ENCODE results near the gene KCNK17.
"Not testable (repeated sequence)": the region's sequence is repeated elsewhere in the genome, so short reads cannot be mapped to it uniquely, and the experiment has no call there.

The KCNK17 gene

DNA sequence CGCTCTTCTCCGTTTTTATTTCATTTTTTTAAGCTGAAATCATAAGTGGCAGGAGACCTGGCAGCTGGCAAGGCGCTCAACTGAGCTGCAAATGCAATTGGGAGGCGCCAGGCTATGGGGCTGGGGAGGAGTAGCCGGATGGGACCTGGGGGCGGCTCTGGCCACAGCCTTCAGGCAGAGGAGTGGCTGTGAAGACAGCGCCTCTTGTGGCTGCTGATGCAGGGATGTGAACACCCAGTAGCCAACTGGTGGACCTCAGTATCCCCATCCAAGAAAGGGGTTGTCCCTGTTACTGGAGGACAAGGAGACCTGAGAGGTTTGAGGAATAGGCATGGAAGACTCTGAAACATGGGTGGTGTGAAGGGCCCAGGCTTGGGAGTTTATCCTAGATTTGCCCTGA lies 12.6 kb downstream of the KCNK17 start:
- no peak for FAIRE-seq

DNA sequence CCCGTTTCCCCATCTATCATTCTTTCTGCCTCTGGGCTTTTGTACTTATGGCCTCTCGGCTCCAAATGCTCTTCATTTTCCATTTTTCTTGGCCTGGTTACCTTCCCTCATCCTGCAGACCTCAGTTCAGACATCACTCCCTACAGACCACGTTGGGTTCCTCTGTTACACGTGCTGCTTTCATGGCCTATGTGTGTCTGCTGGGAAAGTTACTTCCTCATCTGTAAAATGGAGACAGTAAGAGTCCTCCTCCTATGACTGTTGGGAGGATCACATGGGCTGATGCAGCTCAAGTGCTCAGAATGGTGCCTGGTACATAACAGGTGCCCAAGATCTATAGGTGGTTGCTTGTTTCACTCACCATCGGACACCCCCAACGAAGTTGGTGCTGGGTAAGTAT lies 13.5 kb downstream of the KCNK17 start:
- no peak for FAIRE-seq

DNA sequence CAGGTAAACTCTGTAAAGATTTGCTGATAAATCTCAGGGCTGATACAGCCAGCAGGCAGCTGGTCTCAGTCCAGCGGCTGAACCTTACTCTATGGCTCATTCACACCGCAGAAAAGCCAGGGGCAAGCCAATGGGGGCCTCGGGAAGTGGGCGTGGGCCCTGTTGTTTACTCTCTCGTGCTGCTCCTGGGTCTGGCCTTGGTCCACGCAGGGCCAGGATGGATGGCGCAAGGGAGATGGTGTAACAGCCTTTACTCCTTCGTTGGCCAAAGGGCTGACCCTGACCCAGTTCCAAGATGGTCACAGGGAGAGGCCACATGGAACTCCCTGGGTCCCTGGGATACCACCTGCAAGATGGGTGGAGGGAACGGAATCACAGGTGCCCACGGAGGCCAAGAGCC lies 16.2 kb downstream of the KCNK17 start:
- FAIRE-seq = no peak

DNA sequence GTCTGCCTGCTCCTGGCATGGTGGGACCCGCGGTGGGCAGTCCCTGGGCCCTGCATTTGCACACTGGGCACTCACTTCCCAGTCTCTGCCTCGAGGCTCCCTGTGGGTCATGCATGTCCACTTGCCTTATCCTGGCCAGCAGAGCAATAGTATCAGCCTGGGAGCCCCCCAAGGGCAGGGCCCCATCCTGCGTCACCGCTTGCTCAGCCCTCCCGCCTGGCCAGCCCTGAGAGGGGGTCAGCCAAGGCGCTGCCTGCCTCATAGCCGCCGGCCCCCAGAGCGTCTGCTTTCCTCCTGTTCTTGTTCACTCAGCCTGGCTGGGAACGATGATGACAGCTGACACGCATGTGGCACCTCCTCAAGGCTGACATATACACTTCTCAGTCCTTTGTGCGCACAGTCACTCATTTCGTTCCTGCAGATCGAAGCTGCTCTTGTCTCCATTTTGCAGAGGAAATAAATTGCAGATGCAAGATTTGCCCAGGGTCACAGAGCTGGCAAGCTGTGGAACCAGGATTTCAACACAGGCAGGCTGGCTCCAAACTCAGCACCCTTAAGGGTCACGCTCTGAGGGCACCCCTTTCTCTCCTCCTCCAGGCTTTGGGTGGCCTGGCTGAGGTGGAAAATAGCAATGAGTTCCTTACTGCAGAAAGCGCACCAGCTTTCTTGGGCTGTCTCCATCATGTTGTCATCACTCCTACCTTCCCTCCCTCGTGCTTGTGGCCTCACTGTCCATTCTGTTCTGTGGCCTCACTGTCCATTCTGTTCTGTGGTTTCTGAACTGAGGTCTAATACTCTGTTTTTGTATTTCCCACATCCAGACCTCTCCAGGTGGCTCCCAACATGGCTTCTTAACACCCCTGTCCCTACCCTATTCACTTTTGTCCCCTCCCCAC lies 17.2 kb downstream of the KCNK17 start:
- no peak for FAIRE-seq

DNA sequence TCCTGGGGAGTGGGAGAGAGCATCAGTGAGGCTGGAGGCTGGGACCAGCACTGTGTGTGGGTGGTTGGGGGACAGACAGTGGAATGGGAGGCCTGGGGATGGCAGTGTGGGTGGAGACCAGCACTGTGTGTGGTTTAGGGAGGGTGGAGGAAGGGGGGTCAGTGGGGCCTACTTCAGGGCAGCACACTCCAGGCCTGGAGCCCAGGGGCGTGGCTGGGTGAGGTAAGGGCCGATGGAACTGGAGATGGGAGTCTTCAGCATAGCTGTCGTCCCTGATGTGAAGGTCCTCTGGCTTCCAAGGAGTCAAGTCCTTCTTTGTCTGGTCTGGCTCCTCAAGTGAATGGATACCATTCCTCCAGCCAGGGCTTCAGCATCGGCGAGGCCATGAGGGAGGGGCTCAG lies 18.6 kb downstream of the KCNK17 start:
- FAIRE-seq = no peak

DNA sequence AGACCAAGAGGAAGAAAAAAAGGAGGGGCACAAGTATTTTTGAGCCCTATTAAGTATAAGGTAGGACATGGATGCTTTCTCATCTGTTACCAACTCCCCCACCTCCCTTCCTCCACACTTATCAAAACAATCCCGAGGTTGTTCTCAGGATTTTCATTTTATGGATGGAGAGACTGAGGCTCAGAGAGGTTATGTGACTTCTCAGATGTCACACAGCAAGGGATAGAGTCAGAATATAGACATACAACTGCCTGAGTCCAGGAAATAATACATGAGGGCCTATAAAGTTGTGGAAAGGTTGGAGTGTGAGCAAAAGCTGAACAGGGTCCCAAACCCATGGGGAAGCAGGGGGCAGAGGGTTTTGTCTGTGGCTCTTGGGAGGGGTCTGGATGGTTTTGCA lies 19.3 kb downstream of the KCNK17 start:
- FAIRE-seq = no peak

DNA sequence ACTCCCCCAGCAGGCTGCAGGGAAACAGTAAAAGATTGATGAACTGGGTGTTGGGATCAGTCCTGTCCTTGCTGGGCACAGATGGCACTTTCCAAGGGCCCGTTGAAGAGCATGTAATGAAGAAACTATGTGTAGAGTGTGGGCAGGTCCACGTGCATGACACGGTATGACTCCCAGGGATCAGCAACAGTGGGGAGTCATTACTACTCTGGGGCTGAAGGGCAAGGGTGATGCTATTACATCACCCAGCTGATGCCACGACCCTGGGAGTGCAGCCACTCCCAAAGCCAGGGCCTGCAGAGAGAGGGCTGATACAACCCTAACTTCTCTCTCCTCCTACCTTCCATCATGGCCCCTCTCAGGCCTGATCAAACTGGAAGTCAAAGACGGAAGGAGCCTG lies 20.1 kb downstream of the KCNK17 start:
- FAIRE-seq = no peak

DNA sequence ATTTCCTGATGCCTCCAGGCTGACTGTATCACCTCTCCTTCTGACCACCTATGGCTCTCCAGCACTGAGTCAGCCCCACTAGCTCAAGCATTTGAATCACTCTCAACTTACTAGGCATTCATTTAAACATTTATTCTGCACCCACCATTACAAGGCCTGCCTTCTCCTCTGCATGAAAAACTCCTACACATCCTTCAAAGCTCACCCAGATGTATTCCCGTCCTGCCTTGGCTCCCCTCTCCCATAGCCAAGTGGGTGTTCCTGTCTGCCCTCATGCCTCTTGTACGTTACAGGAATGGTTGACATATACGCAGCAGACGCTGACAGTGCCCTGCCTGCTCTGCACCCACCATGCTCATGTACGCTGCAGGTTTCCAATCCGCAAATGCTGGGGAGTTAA lies 21.6 kb downstream of the KCNK17 start:
- no peak for FAIRE-seq

DNA sequence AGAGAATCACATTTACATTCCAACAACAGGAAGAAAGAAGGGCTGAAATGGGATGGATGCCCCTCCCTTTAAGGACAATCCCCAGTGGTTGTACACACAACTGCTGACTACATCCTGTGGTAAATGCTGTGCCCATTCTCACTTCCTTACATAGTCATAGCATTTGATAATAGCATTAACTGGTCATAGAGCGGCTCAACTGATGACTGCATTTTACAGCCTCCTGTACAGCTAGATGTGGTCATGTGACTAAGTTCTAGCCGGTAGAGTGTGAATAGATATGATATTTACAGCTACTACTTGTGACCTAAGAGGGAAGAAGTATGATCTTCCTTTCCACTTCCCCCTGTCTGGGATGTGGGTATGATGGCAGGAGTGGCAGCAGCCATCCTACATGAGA lies 24.7 kb downstream of the KCNK17 start:
- FAIRE-seq = no peak

DNA sequence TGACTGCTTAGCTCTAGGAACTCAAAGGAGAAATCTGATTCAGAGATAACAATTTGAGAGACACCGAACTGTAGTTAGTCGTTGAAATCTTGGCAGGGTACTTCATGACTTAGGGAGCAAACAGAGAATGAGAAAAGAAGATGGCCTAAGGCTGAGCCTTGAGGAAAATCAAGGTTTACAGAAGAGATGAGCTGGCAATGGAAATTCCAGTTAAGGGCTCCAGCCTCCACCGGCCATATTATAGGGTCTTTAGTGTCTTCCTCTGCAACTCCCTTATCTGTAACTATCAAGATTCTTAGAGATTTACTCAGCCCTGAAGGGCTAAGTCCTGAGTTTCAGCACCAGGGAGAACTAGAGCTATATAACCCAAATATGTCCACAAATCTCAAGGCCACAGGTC lies 26.6 kb downstream of the KCNK17 start:
- no peak for FAIRE-seq

DNA sequence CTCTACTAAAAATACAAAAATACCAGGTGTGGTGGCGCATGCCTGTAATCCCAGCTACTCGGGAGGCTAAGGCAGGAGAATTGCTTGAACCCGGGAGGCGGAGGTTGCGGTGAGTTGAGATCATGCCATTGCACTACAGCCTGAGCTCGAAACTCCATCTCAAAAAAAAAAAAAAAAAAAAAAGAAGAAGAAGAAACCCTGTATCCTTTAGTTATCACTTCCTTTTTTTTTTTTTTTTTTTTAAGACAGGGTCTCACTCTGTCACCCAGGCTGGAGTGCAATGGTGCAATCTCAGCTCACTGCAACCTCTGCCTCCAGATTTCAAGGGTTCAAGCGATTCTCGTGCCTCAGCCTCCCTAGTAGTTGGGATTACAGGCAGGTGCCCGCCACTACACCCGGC lies 27.6 kb downstream of the KCNK17 start:
- not testable (repeated sequence) for FAIRE-seq

DNA sequence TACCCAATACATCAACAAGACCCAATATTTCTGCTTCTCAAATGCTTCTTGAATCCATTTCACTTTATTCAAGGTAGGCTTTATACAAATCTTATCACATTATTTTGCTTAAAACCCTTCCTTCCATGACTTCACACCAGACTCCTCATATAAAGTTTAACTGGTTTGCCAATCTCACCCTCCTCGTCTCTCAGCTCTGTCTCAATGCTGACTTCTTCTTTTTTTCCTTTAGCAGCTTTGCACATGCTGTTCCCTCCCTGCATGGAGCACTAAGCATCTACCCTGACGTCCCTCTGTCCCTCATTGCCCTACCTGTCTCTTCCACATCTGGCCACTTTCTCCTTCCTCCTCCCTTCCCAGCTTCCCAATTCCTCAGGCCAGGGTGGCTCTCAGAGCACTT lies 31.4 kb downstream of the KCNK17 start:
- no peak for FAIRE-seq

DNA sequence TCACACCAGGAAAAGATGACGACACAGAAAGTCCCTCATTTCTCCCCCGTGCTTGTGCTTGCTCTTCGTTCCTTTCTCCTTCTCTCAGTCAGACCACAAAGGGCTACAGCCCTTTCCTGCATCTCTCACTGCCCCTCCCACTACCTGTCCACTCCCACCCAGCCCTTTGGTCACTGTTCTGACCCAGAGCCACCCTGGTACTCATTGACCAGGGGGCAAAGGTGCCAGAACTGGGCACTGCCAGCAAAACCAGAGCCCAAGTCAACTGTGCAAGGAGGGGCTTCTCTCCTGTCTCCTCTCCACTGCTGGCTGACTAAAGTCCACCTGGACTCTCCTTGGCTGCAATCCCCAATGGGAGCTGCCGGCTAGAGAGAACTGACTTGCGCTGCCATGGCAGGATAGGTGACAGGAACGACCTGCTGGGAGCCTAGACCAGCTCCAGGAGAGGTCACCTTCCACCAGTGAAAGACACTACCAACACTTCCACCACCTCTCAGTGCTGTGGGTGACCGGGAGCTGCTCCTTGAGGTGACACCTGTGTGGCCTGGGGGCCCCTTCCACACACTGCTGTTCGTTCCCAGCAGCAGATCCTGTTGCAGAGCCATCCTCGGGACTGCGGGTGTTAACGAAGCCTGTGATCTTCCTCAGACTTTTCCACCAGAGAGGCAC lies 32.8 kb downstream of the KCNK17 start:
- FAIRE-seq = no peak

DNA sequence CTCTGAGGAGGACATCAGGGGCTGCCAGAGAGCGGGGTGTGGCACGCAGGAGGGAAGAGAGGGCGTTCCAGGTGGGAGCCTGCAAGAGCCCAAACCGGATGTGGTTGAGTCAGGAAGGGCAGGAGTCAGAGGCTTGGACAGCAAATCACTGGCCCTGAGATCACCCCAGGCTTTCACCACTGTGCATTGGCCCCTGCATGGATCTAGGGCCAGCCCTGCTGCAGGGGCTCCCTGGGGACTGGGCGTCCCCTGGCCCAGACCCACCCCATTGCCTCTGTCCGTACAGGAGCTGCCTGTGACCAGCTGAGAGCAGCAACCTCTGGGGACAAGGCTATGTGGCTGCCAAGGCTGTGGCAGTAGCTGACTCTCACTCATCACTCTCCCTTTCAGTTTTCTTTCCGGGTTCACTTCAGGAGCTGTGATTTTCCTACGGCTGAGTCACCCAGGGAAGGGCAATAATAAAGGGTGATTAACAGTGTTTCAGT lies 33.9 kb downstream of the KCNK17 start:
- no peak for FAIRE-seq

DNA sequence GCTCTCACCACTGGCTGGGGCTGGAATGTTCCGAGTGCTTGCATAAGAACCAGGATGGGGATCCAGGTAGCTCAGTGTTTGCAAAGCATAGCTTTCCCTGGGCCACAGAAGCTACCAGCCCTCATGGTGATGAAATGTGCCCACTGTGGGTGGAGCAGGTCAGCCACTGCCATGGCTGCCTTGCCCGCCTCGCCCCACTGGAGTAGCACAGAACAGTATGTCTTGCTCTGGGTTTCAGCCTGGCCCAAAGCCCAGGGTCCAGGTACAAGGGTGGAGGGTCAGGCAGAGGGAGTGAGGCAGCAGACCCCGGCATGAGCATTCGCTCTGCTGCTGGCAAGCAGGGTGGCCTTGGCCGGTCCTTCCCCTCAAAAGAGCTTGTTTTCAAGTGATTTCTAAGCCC lies 34.7 kb downstream of the KCNK17 start:
- FAIRE-seq = no peak

DNA sequence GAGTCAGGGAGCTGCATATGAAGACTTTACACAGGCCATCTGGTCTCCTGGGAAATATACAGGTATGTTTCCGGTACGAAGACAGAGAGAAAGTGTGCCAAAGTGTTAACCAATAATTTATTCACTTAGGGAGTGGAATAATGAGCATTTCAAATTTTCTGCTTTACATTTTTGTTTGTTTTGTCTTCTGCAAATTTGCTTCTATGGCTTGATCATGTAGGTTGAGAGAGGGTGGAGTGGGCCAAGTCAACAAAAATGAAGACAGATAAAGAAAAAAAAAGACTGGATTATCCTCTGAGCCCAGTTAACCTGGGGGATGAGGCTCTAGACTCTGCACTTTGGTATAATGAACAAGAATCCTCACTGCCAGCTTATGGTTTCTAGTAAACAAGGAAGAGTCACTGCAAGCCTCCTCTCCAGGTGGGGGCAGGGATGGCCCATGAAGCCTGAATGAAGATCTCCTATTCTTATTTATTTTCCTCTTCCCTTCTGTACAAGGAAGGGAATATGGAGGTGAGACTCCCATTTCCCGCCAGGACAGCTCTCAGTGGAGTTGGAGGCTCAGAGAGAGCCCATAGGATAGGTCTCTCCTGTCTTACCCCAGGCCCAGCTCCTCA lies 37.7 kb downstream of the KCNK17 start:
- no peak for FAIRE-seq

DNA sequence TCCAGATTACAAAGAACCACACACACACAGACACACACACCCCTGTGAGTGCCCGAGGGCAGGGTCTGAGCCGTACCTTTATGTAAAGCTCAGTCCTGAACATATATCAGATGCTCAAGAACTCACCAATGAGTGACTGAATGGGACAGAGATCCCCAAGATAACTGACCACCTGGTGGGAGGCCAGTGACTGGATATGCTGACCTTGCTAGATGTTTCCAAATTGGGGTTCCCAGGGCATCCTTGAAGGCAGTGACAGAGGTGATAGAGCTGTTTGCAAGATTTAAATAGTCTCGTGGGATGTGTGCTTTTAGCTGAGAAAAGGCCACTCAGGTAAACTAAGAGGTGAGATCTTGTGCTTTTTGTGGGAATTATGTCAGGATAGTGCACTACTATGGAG lies 39.3 kb downstream of the KCNK17 start:
- FAIRE-seq = no peak

DNA sequence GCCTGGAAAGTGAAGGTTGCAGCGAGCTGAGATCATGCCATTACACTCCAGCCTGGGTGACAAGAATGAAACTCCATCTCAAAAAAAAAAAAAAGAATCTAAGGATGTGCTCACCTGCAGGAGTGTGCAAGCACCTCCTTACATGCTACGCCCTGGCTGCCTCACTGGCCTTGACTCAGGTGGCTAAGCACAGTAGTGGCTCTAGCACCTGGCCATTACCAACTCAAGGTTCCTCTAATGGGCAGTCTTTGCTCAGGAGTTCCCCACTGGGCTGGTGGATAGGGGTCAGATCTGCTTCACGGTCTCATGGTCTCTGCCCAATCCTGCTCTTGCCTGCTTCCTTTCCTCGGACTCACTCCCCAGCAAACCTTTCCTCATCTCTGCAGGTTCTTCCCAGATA lies 39.7 kb downstream of the KCNK17 start:
- no peak for FAIRE-seq

DNA sequence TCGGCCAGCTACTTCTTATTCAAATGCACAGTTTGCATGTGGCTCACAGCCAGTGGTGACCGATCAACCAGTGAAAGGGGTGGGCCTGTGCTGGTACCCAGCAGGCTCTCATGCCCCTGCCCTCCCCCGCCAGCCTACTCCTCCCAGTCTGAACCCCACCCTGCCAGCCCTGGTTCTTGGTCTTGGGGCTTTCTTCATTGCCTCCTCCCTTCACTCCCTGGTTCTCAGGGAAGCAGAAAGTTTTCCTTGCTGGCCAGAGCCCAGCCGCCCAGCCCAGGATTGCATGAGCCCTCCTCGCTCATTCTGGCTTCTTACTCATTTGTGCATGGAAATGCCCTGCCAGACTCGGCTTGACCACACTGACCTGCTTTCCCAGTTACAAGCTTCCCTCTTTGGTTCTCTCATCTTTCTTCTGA lies 40.8 kb downstream of the KCNK17 start:
- no peak for FAIRE-seq

DNA sequence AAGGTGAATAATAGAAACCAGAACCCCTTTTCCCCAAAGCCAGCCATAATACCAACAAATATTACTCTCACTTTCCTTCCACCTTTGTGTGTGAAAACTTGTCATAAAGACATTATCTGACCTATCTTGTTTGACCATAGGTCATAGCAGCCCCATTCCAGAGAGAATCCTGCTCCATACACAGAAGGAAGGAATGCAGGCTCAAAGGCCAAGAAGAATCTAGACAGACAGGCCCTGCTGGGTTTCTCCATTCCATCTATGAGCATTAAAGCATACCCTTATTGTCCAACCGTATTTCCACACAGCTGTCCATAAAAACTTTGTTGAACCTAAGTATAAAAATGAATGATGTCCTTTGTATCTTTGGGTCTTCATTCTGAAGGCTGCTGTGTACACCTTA lies 44.3 kb downstream of the KCNK17 start:
- no peak for FAIRE-seq

DNA sequence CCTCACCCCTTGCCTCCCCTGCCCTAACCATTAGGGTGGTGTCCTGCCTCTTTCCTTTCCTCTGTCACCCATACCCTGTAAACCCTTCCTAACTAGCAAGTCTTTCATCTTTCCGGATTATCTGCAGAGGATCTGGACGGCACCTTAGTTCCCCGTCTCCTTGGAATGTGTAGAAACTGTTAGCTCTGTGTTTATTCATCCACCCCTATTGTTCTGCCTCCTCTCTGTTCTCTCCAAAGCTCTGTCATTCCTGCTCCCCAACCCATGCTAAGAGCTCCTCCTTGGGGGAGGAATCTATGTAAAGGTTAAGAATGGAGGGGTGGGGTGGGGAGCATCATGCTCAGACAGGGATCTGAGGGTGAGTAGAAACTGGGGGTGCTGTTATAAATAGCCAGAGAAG lies 45.5 kb downstream of the KCNK17 start:
- no peak for FAIRE-seq

DNA sequence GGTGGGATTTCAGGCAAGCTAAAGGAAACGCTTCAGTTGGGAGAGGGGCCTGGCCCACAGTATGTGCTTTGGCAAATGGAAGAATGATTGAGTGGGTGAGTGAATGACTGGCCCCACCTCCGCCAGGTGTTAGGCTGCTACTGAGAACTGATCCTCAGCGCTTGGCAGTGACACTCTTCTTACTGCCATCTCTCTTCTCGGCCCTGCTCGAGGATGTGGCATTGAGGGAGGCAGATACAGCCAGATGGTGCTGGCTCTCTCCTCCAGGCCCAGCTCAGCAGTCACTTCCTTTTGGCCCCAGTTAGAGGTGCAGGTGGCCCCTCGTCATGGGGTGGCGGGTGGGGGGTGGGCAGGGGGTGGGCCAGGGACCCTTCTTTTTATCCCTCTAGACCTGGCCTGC lies 46.0 kb downstream of the KCNK17 start:
- no peak for FAIRE-seq

DNA sequence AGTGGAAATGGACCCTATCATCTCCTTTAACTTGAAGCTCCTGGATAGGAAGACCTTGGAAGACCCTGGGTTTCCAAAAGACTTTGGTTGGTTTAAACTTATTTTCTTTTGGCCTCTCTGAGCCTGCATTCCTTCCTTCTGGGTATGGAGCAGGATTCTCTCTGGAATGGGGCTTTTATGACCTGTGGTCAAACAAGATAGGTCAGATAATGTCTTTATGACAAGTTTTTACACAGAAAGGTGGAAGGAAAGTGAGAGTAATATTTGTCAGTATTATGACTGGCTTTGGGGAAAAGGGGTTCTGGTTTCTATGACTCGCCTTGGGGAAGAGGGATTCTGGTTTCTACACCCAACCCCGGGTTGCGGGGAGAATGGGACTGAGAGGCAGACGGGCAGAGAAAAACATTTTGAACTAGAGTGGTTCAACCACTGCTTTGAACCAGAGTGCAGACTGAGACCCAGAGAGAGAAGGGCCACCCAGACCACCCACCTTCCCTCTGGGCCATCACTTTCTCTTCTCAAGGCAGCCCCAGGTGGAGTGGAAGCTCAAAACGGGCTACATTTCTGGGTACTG lies 47.4 kb downstream of the KCNK17 start:
- no peak for FAIRE-seq

DNA sequence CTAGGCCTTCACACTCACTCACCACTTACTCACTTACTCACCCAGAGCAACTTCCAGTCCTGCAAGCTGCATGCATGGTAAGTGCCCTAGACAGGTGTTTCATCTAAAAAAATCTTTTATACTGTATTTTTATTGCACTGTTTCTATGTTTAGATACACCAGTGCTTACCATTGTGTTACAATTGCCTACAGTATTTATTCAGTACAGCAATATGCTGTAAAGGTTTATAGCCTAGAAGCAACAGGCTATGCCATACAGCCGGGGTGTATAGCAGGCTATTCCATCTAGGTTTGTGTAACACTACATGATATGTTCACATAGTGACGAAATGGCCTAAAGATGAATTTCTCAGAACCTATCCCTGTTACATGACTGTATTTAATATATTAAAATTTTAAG lies 47.8 kb downstream of the KCNK17 start:
- no peak for FAIRE-seq

Data from TTC549 (cell line).